SU-DHL-6 (cell line): ENCODE measurements around the gene RHEBL1.

Source experiments
- CTCF ChIP-seq: fragments of 200-600 bp; sonication (generic); IDR thresholded peaks from one replicate; pipeline ENCODE4 v1.5.1; 2017; ENCODE audit warnings: antibody characterized with exemption, mild to moderate bottlenecking, low read length, moderate library complexity; ENCODE audit not compliant: insufficient read depth, poor library complexity, severe bottlenecking
- EZH2phosphoT487 ChIP-seq: fragments of 200-600 bp; sonication (generic), shearing (Covaris generic); conservative IDR thresholded peaks from 2 replicates; pipeline ENCODE4 v1.6.1; 2018; ENCODE audit warnings: mild to moderate bottlenecking, antibody characterized with exemption, low read length, moderate library complexity, mixed read lengths

GRCh38 chr12:49048953-49049352, 20.8 kb downstream of the RHEBL1 start:
- TF ChIP-seq CTCF, result no peak
- no peak for TF ChIP-seq EZH2phosphoT487
